GM23338 (cell line): ENCODE results near the gene ADGRL1. TPM values are rescaled to one million over a fixed set of nuclear protein-coding genes. Genes with fewer than 3 reads are reported as not detected.

Experiments used
- ATAC-seq: fragments of 200-7000 bp; cut with Tn5 transposase; 3 replicates; pipeline ENCODE4 v1.9.1; 2020
- DNase-seq: peaks from one replicate; pipeline ENCODE4 v3.0.0-alpha.2; 2015; ENCODE audit warnings: low spot score
- H2AFZ ChIP-seq: fragments of 200-600 bp; sonication (generic); 2 replicates; pipeline ENCODE4 v1.8.0; 2016; ENCODE audit warnings: antibody characterized with exemption, mild to moderate bottlenecking, moderate library complexity
- H3F3A ChIP-seq: fragments of 200-600 bp; sonication (generic); replicated peaks from 2 replicates; pipeline ENCODE4 v1.8.0; 2017; ENCODE audit warnings: antibody characterized with exemption, mixed run types, low read depth
- H3K27ac ChIP-seq: fragments of 200-600 bp; sonication (generic); 2 replicates; pipeline ENCODE4 v1.6.1; 2016; ENCODE audit warnings: low read depth
- H3K27me3 ChIP-seq: fragments of 200-600 bp; sonication (generic); 2 replicates; pipeline ENCODE4 v1.8.0; 2016; ENCODE audit warnings: mild to moderate bottlenecking, mixed run types, moderate library complexity; ENCODE audit not compliant: insufficient read depth
- H3K36me3 ChIP-seq: fragments of 200-600 bp; sonication (generic); 2 replicates; pipeline ENCODE4 v1.8.0; 2016; ENCODE audit warnings: mild to moderate bottlenecking; ENCODE audit not compliant: insufficient read depth
- H3K4me1 ChIP-seq: fragments of 200-600 bp; sonication (generic); 2 replicates; pipeline ENCODE4 v1.8.0; 2016; ENCODE audit warnings: mild to moderate bottlenecking, moderate library complexity; ENCODE audit not compliant: insufficient read depth
- H3K4me2 ChIP-seq: fragments of 200-600 bp; sonication (generic); 2 replicates; pipeline ENCODE4 v1.7.1; 2017; ENCODE audit warnings: mixed run types
- H3K4me3 ChIP-seq: fragments of 200-600 bp; sonication (generic); 2 replicates; pipeline ENCODE4 v1.6.1; 2016; ENCODE audit warnings: mixed run types
- H3K79me2 ChIP-seq: fragments of 200-600 bp; sonication (generic); replicated peaks from 2 replicates; pipeline ENCODE4 v1.8.0; 2017; ENCODE audit warnings: mild to moderate bottlenecking; ENCODE audit not compliant: insufficient read depth
- H3K9me2 ChIP-seq: fragments of 200-600 bp; sonication (generic); 2 replicates; pipeline ENCODE4 v1.8.0; 2017; ENCODE audit not compliant: insufficient read depth
- H4K20me1 ChIP-seq: fragments of 200-600 bp; sonication (generic); replicated peaks from 2 replicates; pipeline ENCODE4 v1.8.0; 2017; ENCODE audit warnings: mild to moderate bottlenecking; ENCODE audit not compliant: insufficient read depth
- H3K27ac Mint-ChIP-seq: 2 replicates; pipeline ENCODE4 v1.8.0; 2020; ENCODE audit warnings: inconsistent platforms, mild to moderate bottlenecking, moderate library complexity, mixed read lengths
- H3K27me3 Mint-ChIP-seq: 3 replicates; pipeline ENCODE4 v1.8.0; 2022; ENCODE audit warnings: low read depth, mild to moderate bottlenecking, moderate library complexity, mixed read lengths, inconsistent platforms; ENCODE audit not compliant: insufficient read depth, poor library complexity
- H3K36me3 Mint-ChIP-seq: 3 replicates; pipeline ENCODE4 v1.8.0; 2021; ENCODE audit warnings: low read depth, mild to moderate bottlenecking, inconsistent platforms, moderate library complexity, mixed read lengths
- H3K4me1 Mint-ChIP-seq: 3 replicates; pipeline ENCODE4 v1.8.0; 2020; ENCODE audit warnings: mild to moderate bottlenecking, inconsistent platforms, mixed read lengths
- H3K4me3 Mint-ChIP-seq: 3 replicates; pipeline ENCODE4 v1.8.0; 2021; ENCODE audit warnings: moderate library complexity, mild to moderate bottlenecking, inconsistent platforms, mixed read lengths
- H3K9me3 Mint-ChIP-seq: 3 replicates; pipeline ENCODE4 v1.8.0; 2020; ENCODE audit warnings: moderate library complexity, mild to moderate bottlenecking, inconsistent platforms, mixed read lengths
- CREB1 ChIP-seq: fragments of 250-450 bp; sonication (Bioruptor Pico); IDR thresholded peaks from 2 replicates; pipeline ENCODE4 v1.5.0; 2020; ENCODE audit warnings: low read depth, mild to moderate bottlenecking, moderate library complexity
- ETS1 ChIP-seq: IDR thresholded peaks from 2 replicates; pipeline ENCODE4 v1.6.1; 2016; ENCODE audit warnings: antibody characterized with exemption
- EZH2 ChIP-seq: fragments of 200-600 bp; sonication (generic); IDR thresholded peaks from one replicate; pipeline ENCODE4 v1.8.0; 2017; ENCODE audit warnings: antibody characterized with exemption, mild to moderate bottlenecking, low read depth; ENCODE audit not compliant: unreplicated experiment
- EZH2phosphoT487 ChIP-seq: fragments of 200-600 bp; sonication (generic); IDR thresholded peaks from one replicate; pipeline ENCODE4 v1.8.1; 2018; ENCODE audit warnings: antibody characterized with exemption; ENCODE audit not compliant: unreplicated experiment
- JUNB ChIP-seq: IDR thresholded peaks from one replicate; pipeline ENCODE4 v1.6.1; 2016; ENCODE audit warnings: antibody characterized with exemption; ENCODE audit not compliant: unreplicated experiment
- NANOG ChIP-seq: IDR thresholded peaks from 2 replicates; pipeline ENCODE4 v1.6.1; 2016; ENCODE audit warnings: antibody characterized with exemption, borderline replicate concordance
- POLR2AphosphoS5 ChIP-seq: IDR thresholded peaks from 2 replicates; pipeline ENCODE4 v1.6.1; 2016; ENCODE audit warnings: antibody characterized with exemption, low read depth
- REST ChIP-seq: IDR thresholded peaks from one replicate; pipeline ENCODE4 v1.6.1; 2018; ENCODE audit warnings: antibody characterized with exemption; ENCODE audit not compliant: unreplicated experiment
- STAT1 ChIP-seq: IDR thresholded peaks from one replicate; pipeline ENCODE4 v1.6.1; 2016; ENCODE audit warnings: antibody characterized with exemption; ENCODE audit not compliant: unreplicated experiment
- ZNF114 ChIP-seq: fragments of 250-450 bp; sonication (Bioruptor Pico); IDR thresholded peaks from 2 replicates; pipeline ENCODE4 v1.5.0; 2020; ENCODE audit warnings: mild to moderate bottlenecking, moderate library complexity
- ZNF331 ChIP-seq: fragments of 250-450 bp; sonication (Bioruptor Pico); IDR thresholded peaks from 2 replicates; pipeline ENCODE4 v1.5.0; 2020; ENCODE audit warnings: low read depth, mild to moderate bottlenecking, moderate library complexity
- polyA plus RNA-seq: library from polyadenylated mRNA; unstranded; fragments of >200 nt; fragmentation: Nextera tagmentation; extraction: Ambion mirVana; gene quantifications from 2 replicates; pipeline ENCODE4 v1.2.1, GENCODE V29; 2016
- total RNA-seq: library from RNA; depleted of rRNA; stranded (reverse); fragments of >200 nt; shearing (Covaris generic); gene quantifications from 2 replicates; pipeline ENCODE4 v1.2.3, GENCODE V29; 2014
- TF ChIP-seq, protein P1 (sequence below): fragments of 250-450 bp; sonication (Bioruptor Pico); IDR thresholded peaks from 2 replicates; pipeline ENCODE4 v1.5.0; 2020; ENCODE audit warnings: mild to moderate bottlenecking, moderate library complexity
- TF ChIP-seq, protein P2 (sequence below), 2 experiments: fragments of 200-600 bp in 1 of 2; sonication (generic) in 1 of 2; conservative IDR thresholded peaks; 2 replicates each; pipeline versions ENCODE4 v1.5.1 to v1.6.1; 2016 to 2017; ENCODE audit warnings: antibody characterized with exemption in 2 of 2, low read depth in 2 of 2, mild to moderate bottlenecking in 2 of 2, moderate library complexity in 1 of 2

ADGRL1 gene
- total and polyA plus RNA-seq, 2 experiments from 2014 or later: 20.6 to 100 TPM

DNA sequence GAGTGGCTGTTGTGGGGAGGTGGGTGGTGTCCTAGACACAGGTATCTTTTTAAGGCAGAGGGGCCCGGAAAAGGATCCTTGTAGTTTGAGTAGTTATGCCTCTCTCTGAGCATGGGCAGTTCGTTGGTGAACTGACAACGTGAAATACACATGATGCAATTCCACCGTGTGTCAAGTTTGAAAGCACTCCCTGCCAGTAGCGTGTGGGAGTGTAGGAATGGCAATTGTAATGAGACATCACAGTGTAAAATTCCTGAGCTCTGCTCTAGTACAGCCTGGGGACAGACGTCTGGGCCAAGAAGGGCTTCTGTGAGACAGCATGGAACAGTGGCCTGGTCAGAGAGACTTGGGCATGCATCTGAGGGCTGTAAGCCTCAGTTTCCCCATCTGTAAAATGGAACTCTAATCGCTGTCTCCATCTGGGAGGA is 59.2 kb downstream of the ADGRL1 start:
- no peaks in the 10 kb centered on the region for H3K9me2 ChIP-seq
- peaks cover 21% of the 10 kb centered on the region for H3K27me3 Mint-ChIP-seq
- H3K4me1 Mint-ChIP-seq: peaks cover 35% of the 10 kb centered on the region
- H3K4me3 Mint-ChIP-seq: no peak overlapping the region
- DNase-seq (no peak), ATAC-seq (no peak)
- peaks cover 12% of the 10 kb centered on the region; the same call in 1 of the 2 replicates for H3F3A ChIP-seq
- H3K4me3 ChIP-seq: no peak overlapping the region
- no peaks in the 10 kb centered on the region for H3K27me3 ChIP-seq
- H3K27ac Mint-ChIP-seq: no peak overlapping the region
- H3K36me3 ChIP-seq: no peaks in the 10 kb centered on the region; the same call in 1 of the 2 replicates
- H2AFZ ChIP-seq: no peak overlapping the region
- H4K20me1 ChIP-seq: peaks cover 12% of the 10 kb centered on the region; the same call in 1 of the 2 replicates
- H3K9me3 Mint-ChIP-seq: peaks cover 3% of the 10 kb centered on the region; the same call in 1 of the 3 replicates
- no peak for TF ChIP-seq STAT1
- TF ChIP-seq EZH2phosphoT487: no peak
- TF ChIP-seq POLR2AphosphoS5: no peak
- TF ChIP-seq ZNF331: no peak
- TF ChIP-seq, protein P1, sequence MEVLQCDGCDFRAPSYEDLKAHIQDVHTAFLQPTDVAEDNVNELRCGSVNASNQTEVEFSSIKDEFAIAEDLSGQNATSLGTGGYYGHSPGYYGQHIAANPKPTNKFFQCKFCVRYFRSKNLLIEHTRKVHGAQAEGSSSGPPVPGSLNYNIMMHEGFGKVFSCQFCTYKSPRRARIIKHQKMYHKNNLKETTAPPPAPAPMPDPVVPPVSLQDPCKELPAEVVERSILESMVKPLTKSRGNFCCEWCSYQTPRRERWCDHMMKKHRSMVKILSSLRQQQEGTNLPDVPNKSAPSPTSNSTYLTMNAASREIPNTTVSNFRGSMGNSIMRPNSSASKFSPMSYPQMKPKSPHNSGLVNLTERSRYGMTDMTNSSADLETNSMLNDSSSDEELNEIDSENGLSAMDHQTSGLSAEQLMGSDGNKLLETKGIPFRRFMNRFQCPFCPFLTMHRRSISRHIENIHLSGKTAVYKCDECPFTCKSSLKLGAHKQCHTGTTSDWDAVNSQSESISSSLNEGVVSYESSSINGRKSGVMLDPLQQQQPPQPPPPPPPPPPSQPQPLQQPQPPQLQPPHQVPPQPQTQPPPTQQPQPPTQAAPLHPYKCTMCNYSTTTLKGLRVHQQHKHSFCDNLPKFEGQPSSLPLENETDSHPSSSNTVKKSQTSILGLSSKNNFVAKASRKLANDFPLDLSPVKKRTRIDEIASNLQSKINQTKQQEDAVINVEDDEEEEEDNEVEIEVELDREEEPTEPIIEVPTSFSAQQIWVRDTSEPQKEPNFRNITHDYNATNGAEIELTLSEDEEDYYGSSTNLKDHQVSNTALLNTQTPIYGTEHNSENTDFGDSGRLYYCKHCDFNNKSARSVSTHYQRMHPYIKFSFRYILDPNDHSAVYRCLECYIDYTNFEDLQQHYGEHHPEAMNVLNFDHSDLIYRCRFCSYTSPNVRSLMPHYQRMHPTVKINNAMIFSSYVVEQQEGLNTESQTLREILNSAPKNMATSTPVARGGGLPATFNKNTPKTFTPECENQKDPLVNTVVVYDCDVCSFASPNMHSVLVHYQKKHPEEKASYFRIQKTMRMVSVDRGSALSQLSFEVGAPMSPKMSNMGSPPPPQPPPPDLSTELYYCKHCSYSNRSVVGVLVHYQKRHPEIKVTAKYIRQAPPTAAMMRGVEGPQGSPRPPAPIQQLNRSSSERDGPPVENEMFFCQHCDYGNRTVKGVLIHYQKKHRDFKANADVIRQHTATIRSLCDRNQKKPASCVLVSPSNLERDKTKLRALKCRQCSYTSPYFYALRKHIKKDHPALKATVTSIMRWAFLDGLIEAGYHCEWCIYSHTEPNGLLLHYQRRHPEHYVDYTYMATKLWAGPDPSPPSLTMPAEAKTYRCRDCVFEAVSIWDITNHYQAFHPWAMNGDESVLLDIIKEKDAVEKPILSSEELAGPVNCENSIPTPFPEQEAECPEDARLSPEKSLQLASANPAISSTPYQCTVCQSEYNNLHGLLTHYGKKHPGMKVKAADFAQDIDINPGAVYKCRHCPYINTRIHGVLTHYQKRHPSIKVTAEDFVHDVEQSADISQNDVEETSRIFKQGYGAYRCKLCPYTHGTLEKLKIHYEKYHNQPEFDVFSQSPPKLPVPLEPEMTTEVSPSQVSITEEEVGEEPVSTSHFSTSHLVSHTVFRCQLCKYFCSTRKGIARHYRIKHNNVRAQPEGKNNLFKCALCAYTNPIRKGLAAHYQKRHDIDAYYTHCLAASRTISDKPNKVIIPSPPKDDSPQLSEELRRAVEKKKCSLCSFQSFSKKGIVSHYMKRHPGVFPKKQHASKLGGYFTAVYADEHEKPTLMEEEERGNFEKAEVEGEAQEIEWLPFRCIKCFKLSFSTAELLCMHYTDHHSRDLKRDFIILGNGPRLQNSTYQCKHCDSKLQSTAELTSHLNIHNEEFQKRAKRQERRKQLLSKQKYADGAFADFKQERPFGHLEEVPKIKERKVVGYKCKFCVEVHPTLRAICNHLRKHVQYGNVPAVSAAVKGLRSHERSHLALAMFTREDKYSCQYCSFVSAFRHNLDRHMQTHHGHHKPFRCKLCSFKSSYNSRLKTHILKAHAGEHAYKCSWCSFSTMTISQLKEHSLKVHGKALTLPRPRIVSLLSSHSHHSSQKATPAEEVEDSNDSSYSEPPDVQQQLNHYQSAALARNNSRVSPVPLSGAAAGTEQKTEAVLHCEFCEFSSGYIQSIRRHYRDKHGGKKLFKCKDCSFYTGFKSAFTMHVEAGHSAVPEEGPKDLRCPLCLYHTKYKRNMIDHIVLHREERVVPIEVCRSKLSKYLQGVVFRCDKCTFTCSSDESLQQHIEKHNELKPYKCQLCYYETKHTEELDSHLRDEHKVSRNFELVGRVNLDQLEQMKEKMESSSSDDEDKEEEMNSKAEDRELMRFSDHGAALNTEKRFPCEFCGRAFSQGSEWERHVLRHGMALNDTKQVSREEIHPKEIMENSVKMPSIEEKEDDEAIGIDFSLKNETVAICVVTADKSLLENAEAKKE (CRISPR knock-in tag): no peak
- no peak for TF ChIP-seq REST
- TF ChIP-seq, protein P2, sequence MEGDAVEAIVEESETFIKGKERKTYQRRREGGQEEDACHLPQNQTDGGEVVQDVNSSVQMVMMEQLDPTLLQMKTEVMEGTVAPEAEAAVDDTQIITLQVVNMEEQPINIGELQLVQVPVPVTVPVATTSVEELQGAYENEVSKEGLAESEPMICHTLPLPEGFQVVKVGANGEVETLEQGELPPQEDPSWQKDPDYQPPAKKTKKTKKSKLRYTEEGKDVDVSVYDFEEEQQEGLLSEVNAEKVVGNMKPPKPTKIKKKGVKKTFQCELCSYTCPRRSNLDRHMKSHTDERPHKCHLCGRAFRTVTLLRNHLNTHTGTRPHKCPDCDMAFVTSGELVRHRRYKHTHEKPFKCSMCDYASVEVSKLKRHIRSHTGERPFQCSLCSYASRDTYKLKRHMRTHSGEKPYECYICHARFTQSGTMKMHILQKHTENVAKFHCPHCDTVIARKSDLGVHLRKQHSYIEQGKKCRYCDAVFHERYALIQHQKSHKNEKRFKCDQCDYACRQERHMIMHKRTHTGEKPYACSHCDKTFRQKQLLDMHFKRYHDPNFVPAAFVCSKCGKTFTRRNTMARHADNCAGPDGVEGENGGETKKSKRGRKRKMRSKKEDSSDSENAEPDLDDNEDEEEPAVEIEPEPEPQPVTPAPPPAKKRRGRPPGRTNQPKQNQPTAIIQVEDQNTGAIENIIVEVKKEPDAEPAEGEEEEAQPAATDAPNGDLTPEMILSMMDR (conservative IDR thresholded peaks at IDR 0.05; ENCODE audit: low read depth in 2 of 2): no peak
- TF ChIP-seq ETS1: no peak
- TF ChIP-seq ZNF114: no peak
- no peak for TF ChIP-seq CREB1
- no peak for TF ChIP-seq NANOG
- no peak for TF ChIP-seq EZH2
- TF ChIP-seq JUNB: no peak
- no peak overlapping the region for H3K4me2 ChIP-seq
- no peaks in the 10 kb centered on the region for H3K79me2 ChIP-seq
- no peak overlapping the region for H3K27ac ChIP-seq
- H3K36me3 Mint-ChIP-seq: peaks cover 3% of the 10 kb centered on the region
- H3K4me1 ChIP-seq: peaks cover 26% of the 10 kb centered on the region; the same call in 1 of the 2 replicates
